GM10266 (cell line): Measurements from ENCODE around the gene RND3.

ENCODE experiments used
- DNase-seq: peaks from one replicate; pipeline ENCODE4 v3.0.0; 2012; ENCODE audit errors: extremely low spot score
- TF ChIP-seq, protein P1 (sequence below): IDR thresholded peaks from 2 replicates; pipeline ENCODE4 v1.5.1; 2012; ENCODE audit warnings: mild to moderate bottlenecking, low read depth; ENCODE audit not compliant: control insufficient read depth, insufficient read depth; ENCODE audit errors: missing control alignments

The RND3 gene

DNA sequence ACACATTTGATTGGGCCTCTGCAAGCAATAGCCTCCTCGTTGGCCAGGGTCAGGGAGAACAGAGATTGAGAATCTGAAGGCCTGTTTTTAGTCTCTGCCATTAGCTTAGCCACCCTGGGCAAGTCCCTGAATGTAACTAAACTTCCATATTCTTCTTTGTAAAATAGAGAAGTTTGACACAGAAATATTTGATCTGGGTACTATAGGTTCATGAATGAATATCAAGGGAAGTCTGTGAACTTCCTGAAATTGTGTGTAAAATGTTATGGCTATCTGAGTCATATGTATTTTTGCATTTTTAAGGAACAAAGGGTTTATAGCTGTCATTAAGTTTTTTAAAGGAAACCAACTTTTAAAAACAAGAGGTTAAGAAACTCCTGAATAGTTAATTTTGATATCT lies 23.2 kb downstream of the RND3 start:
- no peak for DNase-seq
- TF ChIP-seq, protein P1, sequence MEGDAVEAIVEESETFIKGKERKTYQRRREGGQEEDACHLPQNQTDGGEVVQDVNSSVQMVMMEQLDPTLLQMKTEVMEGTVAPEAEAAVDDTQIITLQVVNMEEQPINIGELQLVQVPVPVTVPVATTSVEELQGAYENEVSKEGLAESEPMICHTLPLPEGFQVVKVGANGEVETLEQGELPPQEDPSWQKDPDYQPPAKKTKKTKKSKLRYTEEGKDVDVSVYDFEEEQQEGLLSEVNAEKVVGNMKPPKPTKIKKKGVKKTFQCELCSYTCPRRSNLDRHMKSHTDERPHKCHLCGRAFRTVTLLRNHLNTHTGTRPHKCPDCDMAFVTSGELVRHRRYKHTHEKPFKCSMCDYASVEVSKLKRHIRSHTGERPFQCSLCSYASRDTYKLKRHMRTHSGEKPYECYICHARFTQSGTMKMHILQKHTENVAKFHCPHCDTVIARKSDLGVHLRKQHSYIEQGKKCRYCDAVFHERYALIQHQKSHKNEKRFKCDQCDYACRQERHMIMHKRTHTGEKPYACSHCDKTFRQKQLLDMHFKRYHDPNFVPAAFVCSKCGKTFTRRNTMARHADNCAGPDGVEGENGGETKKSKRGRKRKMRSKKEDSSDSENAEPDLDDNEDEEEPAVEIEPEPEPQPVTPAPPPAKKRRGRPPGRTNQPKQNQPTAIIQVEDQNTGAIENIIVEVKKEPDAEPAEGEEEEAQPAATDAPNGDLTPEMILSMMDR, result no peak

DNA sequence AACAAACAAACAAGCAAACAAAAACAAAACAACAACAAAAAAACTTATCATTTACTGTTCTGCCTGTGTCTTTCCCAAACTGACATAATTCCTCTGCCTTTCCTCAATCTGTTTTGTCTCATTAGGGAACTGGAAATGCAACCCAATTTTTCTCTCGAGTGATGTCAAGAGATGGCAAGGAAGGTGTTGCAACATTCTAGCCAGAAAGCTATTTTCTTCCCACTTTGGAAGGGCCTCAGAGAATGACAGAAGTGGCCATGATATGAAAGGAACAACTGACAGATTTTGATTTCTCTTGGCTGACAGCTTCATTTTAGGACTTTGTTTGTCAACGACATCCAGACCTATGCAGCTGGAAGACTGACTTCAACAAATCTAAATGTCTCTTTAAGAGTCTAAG lies 24.7 kb downstream of the RND3 start:
- no peak for DNase-seq
- TF ChIP-seq, protein P1, result no peak

DNA sequence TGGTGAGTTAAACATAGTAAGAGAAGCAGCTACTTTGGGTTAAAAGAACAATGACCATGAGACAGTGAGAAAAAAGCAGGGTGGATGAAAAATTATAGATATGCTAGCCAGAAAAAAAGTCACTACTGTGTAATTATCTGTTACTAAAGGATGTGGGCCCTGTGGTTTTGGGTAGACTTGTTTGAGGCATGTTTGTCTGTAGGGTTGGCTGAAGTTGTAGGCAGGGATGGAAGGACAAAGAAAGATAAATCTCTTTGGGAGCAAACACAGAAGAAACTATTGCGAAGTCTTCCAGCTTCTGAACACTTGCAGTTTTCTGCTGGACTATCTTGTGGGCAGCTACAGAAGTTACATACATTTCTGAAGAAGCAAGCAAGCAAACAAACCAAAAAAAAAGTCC lies 28.2 kb downstream of the RND3 start:
- TF ChIP-seq, protein P1, result no peak
- DNase-seq, result no peak

DNA sequence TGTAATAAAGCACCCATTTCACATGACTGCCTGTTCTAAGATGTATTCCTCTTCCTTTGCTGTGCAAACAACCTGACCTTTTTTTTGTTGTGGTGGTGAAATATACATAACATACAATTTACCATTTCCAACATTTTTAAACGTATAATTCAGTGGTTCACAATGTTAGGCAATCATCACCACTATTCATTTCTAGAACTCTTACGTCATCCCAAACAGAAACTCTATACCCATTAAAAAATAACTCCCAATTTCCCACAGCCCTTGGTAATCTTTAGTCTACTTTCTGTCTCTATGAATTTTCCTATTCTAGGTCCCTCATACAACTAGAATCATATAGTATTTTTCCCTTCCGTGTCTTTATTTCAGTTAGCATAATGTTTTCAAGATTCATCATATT lies 36.7 kb downstream of the RND3 start:
- TF ChIP-seq, protein P1, result no peak
- no peak for DNase-seq

DNA sequence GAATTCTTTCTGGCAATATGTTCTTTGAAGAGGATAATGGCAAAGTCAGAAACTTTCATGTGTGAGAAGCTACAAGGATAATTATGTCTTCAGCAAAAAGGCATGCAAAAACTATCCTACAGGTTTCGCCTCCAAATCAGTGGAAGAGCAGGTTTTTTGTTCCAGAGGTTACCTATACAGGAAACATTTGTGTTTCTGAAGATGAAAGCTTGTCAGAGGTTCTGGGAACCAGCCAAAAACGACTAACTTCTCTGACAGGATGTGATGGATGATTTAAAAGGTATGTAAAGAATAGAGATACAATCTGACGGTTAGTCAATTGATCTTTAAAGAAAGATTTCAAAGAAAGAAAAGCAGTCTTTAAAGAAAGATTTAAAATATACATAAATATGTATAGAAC lies 37.6 kb downstream of the RND3 start:
- no peak for DNase-seq
- TF ChIP-seq, protein P1, result no peak

DNA sequence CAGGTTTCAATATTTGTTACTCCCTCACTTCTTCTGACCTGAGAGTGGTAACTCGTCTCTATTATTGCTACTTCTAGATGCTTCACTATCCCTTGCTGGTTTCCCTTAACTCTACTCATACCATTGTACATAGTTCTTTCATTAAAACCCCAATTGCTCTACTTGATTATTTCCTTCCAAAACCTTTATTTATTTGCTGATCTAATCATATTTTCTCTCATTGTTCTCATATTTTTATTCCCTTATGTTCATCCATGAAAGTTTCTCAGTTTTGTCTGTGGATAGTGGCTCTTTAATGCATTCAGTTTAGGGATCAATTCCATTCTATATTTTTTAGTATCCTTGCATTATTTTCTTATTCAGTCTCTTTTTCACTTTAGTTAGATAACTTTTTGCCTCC lies 42.1 kb downstream of the RND3 start:
- TF ChIP-seq, protein P1, result no peak
- DNase-seq, result no peak

DNA sequence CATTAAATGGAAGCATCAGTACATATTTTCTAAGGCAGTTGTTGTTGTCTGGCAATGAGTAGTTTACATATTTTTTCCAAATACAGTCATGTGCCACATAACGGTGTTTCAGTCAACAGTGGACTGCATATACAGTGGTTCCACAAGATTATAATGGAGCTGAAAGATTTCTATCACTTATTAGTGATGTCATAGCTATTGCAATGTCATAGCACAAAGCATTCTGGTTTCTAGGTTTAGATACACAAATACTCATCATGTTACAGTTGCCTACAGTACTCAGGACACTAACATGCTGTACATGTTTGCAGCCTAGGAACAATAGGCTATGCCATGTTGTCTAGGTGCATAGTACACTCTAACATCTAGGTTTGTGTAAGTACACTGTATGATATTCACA lies 45.0 kb downstream of the RND3 start:
- no peak for DNase-seq
- TF ChIP-seq, protein P1, result no peak
